Activated T-cell treated with anti-CD3 and anti-CD28 coated beads, Interleukin-2, amount 50 U/mL, for 1 hour (primary cell): ENCODE measurements around the gene LOXL3.
"Not testable (repeated sequence)": the region's sequence is repeated elsewhere in the genome, so short reads cannot be mapped to it uniquely, and the experiment has no call there.

ENCODE experiments used
- DNase-seq: peaks from one replicate; pipeline ENCODE4 v3.0.0-alpha.2; 2020

The LOXL3 gene

DNA sequence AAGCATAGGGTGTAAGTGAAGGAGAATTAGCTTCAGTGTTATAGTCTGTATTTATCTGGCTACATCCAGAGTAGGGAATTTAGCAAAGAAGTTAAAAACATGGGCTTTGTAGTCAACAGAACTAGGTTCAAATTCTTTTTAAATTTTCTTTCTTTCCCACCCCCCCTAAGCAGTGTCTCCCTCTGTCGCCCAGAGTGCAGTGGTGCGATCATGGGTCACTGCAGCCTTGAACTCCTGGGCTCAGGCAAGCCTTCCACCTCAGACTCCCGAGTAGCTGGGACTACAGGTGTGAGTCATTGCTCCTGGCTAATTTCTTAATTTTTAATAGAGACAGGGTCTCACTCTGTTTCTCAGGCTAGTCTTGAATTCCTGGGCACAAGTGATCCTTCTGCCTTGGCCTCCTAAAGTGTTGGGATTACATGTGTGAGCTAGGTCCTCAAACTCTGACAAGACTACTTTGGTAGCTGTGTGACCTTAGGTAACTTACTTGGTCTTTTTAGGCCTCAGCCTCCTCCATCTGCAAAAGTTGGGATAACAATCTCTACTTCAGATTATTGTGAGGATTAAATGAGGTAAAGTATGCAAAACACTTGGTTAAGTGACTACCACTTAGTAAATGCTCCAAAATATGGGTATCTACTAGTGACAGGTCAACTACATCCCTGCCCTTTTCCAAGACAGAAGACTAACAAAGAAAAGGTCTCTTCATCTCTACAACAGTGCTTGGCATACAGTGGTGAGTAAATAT lies 18.6 kb upstream of the LOXL3 start:
- DNase-seq, result no peak

- no peak for DNase-seq
Observed at GRCh38 chr2:74571058-74571457, 17.3 kb upstream of the LOXL3 start.

DNA sequence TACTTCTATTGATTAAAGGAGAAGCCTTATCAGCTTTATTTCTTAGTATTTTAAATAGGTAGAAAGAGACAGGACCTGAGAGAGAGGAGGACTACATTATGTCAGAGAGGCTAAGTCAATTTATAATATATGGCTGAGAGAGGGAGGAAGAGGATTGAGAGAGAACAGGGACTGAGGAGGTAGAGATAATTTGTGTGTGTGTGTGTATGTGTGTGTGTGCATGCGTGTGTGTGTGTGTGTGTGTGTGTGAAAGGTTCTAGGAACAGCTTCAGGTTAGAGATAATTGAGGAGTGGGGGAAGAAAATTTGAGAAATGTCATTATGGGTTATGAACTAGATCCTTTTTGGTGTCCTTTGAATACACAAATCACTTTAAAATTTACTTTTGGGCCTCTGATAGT lies 15.9 kb upstream of the LOXL3 start:
- DNase-seq, result no peak

- no peak for DNase-seq
Observed at GRCh38 chr2:74567881-74568280, 14.1 kb upstream of the LOXL3 start.

DNA sequence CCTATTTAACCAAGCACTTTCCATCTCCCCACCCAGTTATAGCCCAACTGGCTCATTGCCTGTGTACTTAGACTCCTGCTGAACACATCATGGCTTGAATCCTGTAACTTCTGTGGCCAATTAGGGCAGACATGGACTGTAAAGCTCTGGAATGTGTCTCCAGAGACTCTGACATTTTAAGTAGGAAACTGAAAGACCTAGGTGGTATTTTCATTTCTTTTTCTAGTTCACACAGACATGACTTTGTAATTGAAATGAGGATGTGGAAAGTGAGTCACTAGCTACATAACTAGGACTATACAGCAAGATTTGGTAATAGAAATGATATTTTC lies 13.0 kb upstream of the LOXL3 start:
- no peak for DNase-seq

GRCh38 chr2:74566076-74566753 lies 12.5 kb upstream of the LOXL3 start:
- DNase-seq, result no peak

DNA sequence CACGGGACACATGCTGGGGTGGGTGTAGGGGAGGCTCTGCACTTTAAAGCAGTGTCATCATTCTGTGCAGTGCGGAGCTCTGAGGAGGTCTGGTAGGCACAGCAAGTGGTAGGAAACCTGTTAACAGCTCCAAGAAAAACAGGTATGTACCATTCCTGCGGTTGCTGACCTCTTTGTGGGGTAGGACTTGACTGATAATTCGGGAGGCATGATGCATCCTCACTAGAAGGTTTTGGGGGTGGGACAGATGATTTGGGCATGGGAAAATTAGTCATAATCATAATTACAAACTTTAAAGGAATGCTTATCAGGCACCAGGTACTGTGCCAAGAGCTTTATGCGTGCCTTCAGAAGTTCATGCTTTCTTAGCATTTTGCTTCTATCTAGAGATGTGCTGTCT lies 10.5 kb upstream of the LOXL3 start:
- DNase-seq, result no peak

- no peak for DNase-seq
Observed at GRCh38 chr2:74562126-74562775, 8.5 kb upstream of the LOXL3 start.

DNA sequence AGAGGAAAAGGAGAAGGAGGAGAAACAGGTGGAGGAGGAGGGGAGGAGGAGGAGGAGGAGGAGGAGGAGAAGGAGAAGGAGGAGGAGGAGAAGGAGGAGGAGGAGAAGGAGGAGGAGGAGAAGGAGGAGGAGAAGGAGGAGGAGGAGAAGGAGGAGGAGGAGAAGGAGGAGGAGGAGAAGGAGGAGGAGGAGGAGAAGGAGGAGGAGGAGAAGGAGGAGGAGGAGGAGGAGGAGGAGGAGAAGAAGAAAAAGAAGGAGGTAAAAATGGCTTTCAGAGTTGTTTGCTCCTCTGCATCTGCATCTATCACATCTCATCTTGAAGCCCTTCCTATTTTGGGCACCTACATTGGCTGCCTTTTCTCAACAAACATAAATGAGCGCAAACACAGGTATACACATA lies 7.3 kb upstream of the LOXL3 start:
- not testable (repeated sequence) for DNase-seq

GRCh38 chr2:74560591-74560990 lies 6.8 kb upstream of the LOXL3 start:
- no peak for DNase-seq

DNA sequence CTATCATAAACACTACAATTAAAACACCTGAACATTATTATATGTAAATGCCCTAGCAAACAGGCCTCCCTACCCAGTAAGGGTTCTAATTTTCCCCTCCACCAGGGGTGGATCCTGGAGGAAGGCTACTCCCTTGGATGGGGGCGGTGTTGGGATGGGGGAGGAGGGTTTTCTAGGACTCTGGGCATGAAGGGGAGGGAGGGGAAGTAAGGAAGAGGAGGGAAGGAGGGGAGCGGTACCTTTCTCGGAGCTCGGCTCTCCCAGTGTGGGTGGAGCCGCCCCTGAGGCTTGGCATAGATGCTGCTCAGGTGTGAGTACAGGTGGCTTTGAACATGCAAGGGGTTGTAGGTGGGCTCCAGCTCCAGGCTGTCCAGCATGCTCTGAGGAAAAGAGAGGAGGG lies 6.2 kb upstream of the LOXL3 start:
- no peak for DNase-seq

DNA sequence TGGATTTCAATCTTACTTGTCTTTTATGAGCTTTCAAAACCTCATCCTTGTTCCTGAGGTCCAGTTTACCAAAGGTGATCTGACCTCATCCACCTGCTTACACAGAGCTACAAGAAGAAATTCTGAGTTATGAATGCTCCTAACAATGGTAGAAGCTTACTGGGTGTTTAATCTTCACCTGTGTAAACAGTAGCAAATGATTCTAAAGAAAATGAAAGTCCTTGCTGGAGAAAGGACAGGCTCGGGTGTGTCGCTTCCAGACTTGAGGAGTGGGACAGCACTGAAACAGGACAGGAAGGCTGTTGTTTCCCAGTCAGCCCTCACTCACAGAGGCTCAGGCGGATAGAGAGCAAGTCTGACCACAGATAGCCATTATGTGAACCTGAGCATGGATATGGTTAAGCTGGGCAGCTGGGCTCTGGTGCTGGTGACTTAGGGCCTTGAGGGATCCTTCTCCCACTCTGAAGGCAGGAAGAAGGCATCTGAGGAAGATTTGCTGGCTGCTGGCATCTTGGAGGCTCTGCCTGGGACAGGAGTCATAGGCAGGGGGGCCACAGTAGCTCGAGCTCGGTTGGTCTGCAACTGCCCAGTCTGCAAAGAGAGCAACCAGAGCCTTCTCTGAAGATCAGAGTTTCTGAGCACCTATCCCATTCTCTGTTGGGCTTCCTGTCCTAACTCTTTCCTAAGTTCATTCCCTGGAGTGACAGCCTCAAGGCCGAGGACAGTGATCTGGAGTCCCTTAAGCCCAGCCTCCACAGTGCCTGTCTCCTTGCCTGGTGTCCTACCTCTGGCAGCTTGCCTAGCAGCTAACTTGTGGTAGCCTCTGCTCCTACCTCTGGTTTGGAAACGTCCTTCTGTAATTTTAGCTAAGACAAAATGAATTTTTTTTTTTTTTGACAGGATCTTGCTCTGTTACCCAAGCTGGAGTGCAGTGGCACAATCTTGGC lies 4.8 kb upstream of the LOXL3 start:
- DNase-seq, result no peak

DNA sequence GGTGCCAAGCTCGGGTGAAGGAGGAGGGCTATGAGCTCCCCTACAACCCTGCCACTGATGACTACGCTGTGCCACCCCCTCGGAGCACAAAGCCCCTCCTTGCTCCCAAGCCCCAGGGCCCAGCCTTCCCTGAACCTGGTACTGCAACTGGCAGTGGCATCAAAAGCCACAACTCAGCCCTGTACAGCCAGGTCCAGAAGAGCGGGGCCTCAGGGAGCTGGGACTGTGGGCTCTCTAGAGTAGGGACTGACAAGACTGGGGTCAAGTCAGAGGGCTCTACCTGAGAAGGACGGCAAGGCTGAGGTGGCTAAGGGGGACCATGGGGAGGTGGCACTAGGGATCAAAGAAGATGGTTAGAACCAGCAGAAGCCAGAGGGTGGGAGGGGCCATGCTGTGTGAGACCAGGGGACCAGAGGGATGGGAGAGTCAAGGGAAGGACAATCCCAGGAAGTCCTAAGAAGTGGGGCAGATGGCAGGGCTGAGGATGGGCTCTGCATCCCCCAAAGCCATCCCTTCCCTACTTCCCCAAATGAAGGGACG lies 3.2 kb upstream of the LOXL3 start:
- no peak for DNase-seq

DNA sequence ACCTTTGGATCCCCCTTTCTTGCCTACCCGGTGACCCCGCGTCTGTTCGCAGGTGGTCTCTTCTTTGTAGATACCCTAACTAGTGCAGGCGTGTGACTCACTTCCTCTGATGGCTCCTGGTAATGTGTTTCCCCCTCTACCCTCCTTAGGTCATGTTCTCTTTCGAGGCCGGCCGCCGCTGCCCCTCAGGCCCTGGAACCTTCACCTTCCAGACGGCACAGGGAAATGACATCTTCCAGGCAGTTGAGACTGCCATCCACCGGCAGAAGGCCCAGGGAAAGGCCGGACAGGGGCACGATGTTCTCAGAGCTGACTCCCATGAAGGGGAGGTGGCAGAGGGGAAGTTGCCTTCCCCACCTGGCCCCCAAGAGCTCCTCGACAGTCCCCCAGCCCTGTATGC lies 2.4 kb upstream of the LOXL3 start:
- no peak for DNase-seq

GRCh38 chr2:74555610-74556103 lies 1.9 kb upstream of the LOXL3 start:
- no peak for DNase-seq

DNA sequence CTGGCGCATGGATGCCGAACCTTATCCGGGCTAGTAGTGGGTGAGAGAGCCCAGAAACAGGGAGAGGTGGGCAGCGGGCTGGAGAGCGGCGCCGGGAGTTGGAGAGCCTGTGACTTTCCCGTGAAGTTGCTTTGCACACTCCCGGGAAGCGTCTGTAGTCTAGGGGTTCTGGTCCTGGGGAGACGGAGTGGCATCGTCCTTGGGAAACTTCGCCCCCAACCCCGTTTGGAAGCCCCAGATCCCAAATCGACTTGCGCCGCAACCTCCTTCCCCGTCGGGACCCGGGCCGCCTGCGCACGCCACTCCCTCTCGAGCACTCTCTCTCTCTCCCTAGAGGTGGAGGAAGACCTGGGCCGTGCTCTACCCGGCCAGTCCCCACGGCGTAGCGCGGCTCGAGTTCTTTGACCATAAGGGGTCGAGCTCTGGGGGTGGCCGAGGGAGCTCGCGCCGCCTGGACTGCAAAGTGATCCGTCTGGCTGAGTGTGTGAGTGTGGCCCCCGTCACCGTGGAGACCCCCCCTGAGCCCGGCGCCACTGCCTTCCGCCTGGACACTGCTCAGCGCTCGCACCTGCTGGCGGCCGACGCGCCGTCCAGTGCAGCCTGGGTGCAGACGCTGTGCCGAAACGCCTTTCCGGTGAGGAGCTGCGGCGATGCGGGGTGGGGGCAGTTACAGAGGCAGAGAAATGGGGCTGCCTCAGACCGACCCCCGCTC lies 1.2 kb upstream of the LOXL3 start:
- no peak for DNase-seq

- no peak for DNase-seq
Observed at GRCh38 chr2:74552914-74553811, 579 bp downstream of the LOXL3 start.

DNA sequence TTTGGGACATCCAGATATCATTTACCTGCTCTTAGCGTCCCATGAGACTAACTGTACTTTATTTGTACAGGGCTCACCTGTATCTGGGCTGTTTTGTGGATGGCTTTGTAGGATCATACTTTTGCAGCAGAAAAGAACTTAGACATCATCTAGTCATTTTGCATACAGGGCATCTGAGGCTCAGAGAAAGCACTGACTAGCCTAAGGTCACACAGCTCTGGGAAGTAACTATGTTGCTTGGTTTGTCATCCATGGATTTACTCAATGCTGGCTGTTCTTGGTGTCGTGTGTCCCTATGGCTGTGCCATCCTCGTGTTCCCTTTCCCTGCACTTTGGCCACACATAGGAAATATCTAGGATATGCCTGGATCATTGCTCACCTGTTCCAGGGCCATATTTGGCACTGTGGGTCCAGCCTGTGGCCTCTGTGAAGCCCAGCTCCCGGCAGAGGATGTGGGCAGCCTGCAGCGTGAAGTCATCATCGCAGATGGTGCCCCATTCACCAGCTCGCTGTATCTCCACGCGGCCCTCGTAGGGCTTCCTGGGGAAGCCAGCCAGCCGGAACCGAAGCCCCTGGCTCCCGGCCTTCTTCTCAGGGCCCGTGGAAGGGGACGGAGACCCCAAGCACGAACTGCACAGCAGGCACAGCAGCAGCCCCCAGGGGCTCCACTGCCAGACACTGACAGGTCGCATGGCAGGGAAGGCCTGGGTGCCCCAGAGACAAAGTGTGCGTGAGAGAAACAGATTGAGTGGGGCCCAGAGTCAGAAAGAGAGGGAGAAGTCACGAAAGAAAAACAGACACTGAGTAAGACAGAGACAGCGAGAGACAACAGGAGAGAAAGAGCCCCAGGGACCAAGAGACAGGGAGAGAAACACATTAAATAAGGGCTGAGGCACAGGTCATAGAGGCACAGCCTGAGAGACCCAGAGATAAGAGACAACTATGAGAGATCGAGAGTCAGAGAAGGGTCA lies 1.5 kb downstream of the LOXL3 start:
- DNase-seq, result no peak

DNA sequence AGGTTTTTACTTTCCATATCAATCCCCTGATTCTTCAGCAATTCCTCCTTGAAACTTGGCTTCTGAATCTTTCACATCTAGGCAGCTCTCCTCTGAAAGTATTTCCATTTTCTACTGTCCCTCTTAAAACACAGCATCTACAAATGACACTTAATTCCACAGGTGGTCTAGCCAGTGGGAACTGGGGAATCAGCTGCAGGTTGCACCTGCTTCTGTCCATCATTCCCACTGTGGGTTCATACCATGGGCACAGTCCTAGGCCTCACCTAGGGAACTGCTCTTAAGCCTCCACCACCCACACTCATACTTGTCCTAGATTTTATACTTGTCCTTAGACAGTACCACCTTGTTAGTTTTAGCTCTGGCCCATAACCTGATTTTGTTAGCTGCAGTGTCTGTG lies 2.2 kb downstream of the LOXL3 start:
- no peak for DNase-seq

- DNase-seq, result no peak
Observed at GRCh38 chr2:74550231-74550630, 3.5 kb downstream of the LOXL3 start.
